Stimulated activated CD4-positive, alpha-beta T cell treated with anti-CD3 and anti-CD28 coated beads, TNF-alpha, amount 100 ng/mL, for 1 hour (primary cell): ENCODE data around the gene CYP4F11.
"Not testable (repeated sequence)": the region's sequence is repeated elsewhere in the genome, so short reads cannot be mapped to it uniquely, and the experiment has no call there.

Experiments used
- DNase-seq, 3 donors: peaks; one replicate each; pipeline ENCODE4 v3.0.0-alpha.2; 2020; ENCODE audit warnings: low read depth in 3 of 3, low spot score in 1 of 3

Gene CYP4F11

DNA sequence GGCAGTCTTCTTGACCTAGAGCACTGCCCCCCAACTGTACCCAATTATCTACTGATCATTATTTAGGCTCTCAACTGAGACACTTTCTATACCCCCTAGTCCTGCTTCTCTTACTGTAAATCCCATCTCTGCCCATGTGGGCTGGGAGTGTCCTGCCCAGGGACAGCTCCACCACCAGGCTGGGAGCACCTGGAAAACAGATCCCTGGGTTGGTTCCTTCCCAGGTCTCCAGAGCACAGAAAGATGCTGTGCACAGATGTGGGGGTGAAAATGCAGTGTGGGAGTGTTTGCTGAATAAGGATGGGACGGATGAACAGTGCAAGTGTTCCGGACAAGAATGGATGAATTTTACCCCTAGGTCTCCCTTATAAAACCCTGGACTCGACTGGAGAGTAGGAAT lies 49.2 kb downstream of the CYP4F11 start:
- DNase-seq: no peak

DNA sequence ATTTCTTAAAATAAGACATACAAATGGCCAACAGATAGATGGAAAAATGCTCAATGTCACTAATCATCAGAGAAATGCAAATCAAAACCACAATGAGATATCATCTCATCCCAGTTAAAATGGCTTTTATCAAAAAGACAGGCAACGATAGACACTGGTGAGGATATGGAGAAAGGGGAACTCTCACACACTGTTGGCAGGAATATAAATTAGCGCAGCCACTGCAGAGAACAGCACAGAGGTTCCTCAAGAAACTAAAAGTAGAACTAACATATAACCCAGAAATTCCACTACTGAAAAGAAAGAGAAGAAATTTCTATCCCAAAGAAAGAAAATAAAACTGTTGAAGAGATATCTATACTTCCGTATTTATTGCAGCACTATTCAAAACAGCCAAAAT lies 51.0 kb downstream of the CYP4F11 start:
- not testable (repeated sequence) for DNase-seq

DNA sequence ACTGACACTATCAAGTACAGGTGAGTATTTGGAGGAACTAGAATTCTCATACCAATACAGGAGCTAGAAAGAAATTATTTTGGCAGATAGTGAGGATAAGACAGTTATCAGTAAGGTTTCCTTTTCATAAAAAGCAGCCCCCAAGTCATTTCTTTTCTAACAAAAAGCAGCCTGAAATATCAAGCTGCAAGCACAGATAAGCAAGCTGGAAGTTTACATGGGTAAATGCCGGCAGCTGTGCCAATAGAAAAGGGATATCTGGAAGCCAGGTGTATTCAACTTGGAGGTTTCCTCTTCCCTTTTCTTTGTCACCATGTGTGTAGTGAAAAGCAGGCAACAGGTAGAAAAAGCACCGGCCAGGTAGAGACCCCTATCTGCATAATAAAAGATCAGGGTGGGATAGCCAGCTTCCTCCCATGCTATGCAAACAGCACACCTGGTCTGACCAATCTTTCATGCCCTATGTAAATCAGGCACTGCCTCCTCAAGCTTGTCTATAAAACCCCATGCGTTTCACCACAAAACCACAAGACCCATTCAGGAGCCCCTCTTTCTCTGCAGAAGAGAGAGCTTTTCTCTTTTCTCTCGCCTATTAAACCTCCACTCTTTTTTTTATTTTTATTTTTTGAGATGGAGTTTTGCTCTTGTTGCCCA lies 59.4 kb downstream of the CYP4F11 start:
- no peak for DNase-seq

DNA sequence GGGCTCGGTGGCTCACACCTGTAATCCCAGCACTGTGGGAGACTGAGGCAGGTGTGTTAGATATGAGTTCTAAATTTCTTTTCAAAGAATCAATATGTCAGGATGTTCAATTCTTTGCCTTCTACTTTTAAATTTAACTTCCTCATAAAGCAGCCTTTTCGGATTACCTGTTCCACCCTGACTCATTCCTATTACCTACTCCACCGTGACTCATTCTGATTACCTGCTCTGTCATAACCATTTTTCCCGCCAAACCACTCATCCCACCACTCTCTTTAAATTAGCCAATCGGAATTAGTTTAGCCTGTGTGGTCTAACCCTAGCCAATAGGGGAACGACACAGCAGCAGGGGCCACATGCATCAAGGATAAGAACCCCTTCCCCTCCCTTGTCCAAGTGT lies 60.6 kb downstream of the CYP4F11 start:
- not testable (repeated sequence) for DNase-seq

DNA sequence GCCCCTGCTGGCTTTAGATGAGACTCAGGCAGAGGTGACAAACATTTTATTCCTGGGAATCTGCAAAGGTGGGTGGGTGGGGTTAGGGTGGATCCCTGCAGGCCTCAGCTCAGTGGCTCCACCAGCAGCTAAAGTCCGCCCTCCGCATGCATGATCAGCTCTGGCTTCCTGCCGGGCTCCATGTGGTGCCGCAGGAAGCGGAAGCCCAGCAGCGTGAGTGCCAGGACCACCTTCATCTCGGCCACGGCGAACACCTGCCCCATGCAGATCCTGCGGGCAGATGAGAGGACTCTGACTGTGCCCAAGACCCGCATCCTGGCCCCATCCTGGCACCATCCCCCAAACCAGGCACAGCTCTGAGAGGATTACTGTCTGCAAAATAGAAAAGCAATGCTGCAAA lies 62.8 kb downstream of the CYP4F11 start:
- DNase-seq: no peak

DNA sequence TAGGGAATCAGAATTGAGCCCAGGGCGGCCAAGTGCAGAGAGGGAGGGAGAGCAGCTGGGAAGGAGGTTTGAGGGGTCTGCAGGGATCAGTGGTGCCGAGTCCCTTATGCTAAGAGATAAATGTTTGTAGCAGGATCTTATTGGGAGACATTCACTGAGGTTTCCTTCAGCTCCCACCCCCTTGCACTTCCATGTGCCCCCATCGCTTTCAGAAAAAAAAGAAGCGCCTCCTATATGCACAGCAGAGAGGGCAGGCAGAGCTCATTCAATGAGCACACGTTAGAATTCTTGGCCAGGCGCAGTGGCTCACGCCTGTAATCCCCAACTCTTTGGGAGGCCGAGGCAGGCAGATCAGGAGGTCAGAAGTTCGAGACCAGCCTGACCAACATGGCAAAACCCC lies 64.5 kb downstream of the CYP4F11 start:
- DNase-seq: no peak

DNA sequence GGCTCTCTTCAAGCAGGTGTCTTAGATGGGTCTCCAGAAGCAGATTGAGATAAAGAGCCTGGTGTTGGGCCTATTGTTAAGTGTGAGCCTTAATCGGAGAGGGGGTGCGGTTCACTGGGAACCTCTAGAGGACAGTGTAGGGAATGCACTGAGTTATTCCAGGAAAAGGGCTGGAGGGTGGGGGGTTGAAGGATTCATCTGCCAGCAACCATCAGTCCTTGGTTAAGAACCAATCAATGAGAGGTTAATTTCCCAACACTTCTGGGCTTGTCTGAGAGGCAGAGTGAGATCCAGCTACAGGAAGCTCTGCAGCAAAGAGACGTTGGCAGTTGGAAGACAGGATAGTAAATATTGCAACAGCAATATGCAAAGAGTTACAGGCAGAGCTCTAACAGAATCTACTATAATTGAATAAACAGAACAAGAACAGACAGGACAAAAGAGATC lies 65.2 kb downstream of the CYP4F11 start:
- peak in 1 of 3 donors; percentile 24 for DNase-seq

DNA sequence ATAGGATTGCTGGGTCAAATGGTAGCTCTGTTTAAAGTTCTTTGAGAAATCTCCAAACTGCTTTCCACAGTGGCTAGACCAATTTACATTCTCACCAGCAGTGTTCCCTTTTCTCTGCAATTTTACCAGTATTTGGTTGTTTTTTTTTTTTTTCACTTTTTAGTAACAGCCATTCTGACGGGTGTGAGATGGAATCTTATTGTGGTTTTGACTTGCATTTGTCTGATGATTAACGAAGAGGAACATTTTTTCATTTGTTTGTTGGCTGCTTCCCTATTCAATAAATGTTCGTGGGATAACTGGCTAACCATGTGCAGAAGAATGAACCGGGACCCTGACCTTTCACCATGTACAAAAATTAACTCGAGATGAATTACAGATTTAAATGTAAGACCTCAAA lies 67.7 kb downstream of the CYP4F11 start:
- no peak for DNase-seq

DNA sequence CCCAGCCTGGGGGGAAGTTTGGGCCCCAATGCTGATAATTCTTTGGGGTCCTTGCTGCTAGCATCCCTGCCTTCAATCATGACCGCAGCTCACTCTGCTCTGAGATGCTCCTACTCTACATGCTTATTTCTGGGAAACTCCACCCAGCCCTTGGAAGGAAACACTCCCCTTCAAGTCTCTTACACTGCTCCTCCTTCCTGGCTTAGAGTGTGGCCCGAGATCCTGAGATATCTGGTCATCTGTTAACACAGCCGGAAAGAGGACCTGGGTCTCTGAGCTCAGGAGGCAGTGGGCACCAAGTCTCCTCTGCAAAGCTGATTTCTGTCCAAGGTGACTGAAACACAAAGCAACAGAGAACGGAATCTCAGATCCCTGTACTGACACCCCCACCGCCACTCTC lies 69.5 kb downstream of the CYP4F11 start:
- DNase-seq: no peak

DNA sequence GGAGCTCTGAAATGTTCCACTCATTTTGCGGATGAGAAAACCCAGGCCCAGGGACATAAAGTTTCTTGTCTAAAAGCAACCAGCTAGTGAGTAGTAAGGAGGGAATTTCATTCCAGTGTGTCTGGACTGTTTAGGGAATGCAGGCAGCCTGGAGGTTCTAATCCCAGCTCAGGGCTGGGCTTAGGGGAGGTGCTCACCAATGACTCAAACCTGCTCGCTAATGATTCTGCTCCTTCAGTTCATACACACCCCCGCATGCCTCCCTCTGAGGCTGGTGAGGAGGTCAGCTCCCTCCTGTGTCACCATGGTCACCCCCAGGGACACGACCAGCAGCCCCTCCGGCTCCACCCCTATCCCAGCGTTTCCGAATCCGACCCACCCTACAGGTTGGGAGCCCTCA lies 71.1 kb downstream of the CYP4F11 start:
- no peak for DNase-seq

DNA sequence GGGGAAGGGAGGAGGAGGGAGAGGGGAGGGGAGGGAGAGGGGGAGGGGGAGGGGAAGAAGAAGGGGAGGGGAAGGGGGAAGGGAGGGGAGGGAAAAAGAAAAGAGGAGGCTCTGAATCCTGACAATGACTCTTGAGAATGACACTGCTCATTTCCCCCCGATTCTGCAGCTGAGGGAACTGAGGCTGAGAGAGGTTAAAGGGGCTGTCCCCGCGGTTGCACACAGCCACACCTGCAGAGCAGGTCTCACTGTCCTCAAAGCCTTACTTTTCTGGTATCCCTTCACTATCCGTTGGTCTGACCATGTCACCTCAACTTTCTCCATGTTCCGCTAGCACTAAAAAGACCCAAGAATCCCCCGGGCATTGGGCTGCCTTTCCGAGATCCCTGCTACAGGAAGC lies 71.9 kb downstream of the CYP4F11 start:
- DNase-seq: no peak
